Smooth muscle cell (in vitro differentiated cells): ENCODE measurements around the gene PTPRG. TPM values are rescaled to one million over a fixed set of nuclear protein-coding genes. Genes with fewer than 3 reads are reported as not detected.

Experiments
- DNase-seq: peaks from one replicate; lab custom pipeline; 2025; ENCODE audit not compliant: unreplicated experiment; lab: John Stamatoyannopoulos, UW
- H2AFZ ChIP-seq: fragments of 200-600 bp; sonication (generic); 2 replicates; pipeline ENCODE4 v1.6.0; 2016; ENCODE audit warnings: antibody characterized with exemption, low read depth, mild to moderate bottlenecking
- H3F3A ChIP-seq: fragments of 200-600 bp; sonication (generic); 2 replicates; pipeline ENCODE4 v1.6.0; 2017; ENCODE audit warnings: antibody characterized with exemption, low read depth
- H3K27ac ChIP-seq: fragments of 200-600 bp; sonication (generic); 2 replicates; pipeline ENCODE4 v1.5.1; 2016; ENCODE audit warnings: low read depth, mild to moderate bottlenecking
- H3K27me3 ChIP-seq: fragments of 200-600 bp; sonication (generic); 2 replicates; pipeline ENCODE4 v1.6.1; 2016; ENCODE audit warnings: low read depth, mild to moderate bottlenecking
- H3K36me3 ChIP-seq: fragments of 200-600 bp; sonication (generic); 2 replicates; pipeline ENCODE4 v1.5.1; 2016; ENCODE audit warnings: low read depth
- H3K4me1 ChIP-seq: fragments of 200-600 bp; sonication (generic); 2 replicates; pipeline ENCODE4 v1.5.1; 2016; ENCODE audit warnings: low read depth
- H3K4me2 ChIP-seq: fragments of 200-600 bp; sonication (generic); 2 replicates; pipeline ENCODE4 v1.6.0; 2016; ENCODE audit warnings: mild to moderate bottlenecking
- H3K4me3 ChIP-seq: fragments of 200-600 bp; sonication (generic); 2 replicates; pipeline ENCODE4 v1.5.1; 2016; ENCODE audit warnings: mild to moderate bottlenecking
- H3K79me2 ChIP-seq: fragments of 200-600 bp; sonication (generic); 2 replicates; pipeline ENCODE4 v1.6.0; 2016; ENCODE audit warnings: low read depth, mild to moderate bottlenecking
- H3K9ac ChIP-seq: fragments of 200-600 bp; sonication (generic); 2 replicates; pipeline ENCODE4 v1.6.0; 2016; ENCODE audit warnings: low read depth
- H3K9me3 ChIP-seq: fragments of 200-600 bp; sonication (generic); replicated peaks from 2 replicates; pipeline ENCODE4 v1.5.1; 2016; ENCODE audit warnings: low read depth
- H4K20me1 ChIP-seq: fragments of 200-600 bp; sonication (generic); 2 replicates; pipeline ENCODE4 v1.6.0; 2016; ENCODE audit warnings: low read depth
- WGBS: methylation state at CpG from one replicate; pipeline ENCODE4 v1.1.7; 2016; ENCODE audit warnings: low lambda C conversion rate; 5-methylcytosine and 5-hydroxymethylcytosine counted together
- polyA plus RNA-seq: library from polyadenylated mRNA; unstranded; fragments of >200 nt; fragmentation: Nextera tagmentation; extraction: Ambion mirVana; gene quantifications from 2 replicates; pipeline ENCODE4 v1.2.1, GENCODE V29; 2016
- total RNA-seq: library from RNA; depleted of rRNA; stranded (reverse); fragments of >200 nt; gene quantifications from 2 replicates; pipeline ENCODE4 v1.2.3, GENCODE V29; 2014
- TF ChIP-seq, protein P1 (sequence below): fragments of 200-600 bp; sonication (generic); IDR thresholded peaks from 2 replicates; pipeline ENCODE4 v1.5.1; 2017; ENCODE audit warnings: borderline replicate concordance, mild to moderate bottlenecking, antibody characterized with exemption; ENCODE audit not compliant: insufficient read depth, poor library complexity, severe bottlenecking

The PTPRG gene
- total and polyA plus RNA-seq, 2 experiments from 2014 or later = 21.2 to 87.3 TPM

GRCh38 chr3:61646851-61647525 is 85.6 kb downstream of the PTPRG start:
- no peak for DNase-seq
- no peaks in the 10 kb centered on the region for H3F3A ChIP-seq
- no peak overlapping the region for H2AFZ ChIP-seq
- H3K9me3 ChIP-seq = no peaks in the 10 kb centered on the region
- peaks cover 96% of the 10 kb centered on the region for H4K20me1 ChIP-seq
- H3K27me3 ChIP-seq = no peaks in the 10 kb centered on the region
- H3K27ac ChIP-seq = no peak overlapping the region
- TF ChIP-seq, protein P1, sequence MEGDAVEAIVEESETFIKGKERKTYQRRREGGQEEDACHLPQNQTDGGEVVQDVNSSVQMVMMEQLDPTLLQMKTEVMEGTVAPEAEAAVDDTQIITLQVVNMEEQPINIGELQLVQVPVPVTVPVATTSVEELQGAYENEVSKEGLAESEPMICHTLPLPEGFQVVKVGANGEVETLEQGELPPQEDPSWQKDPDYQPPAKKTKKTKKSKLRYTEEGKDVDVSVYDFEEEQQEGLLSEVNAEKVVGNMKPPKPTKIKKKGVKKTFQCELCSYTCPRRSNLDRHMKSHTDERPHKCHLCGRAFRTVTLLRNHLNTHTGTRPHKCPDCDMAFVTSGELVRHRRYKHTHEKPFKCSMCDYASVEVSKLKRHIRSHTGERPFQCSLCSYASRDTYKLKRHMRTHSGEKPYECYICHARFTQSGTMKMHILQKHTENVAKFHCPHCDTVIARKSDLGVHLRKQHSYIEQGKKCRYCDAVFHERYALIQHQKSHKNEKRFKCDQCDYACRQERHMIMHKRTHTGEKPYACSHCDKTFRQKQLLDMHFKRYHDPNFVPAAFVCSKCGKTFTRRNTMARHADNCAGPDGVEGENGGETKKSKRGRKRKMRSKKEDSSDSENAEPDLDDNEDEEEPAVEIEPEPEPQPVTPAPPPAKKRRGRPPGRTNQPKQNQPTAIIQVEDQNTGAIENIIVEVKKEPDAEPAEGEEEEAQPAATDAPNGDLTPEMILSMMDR = no peak
- 83% methylated on average over 7 of the region's 7 CpGs for whole genome bisulfite sequencing
- H3K4me3 ChIP-seq = no peak overlapping the region
- no peaks in the 10 kb centered on the region for H3K36me3 ChIP-seq
- no peak overlapping the region for H3K4me2 ChIP-seq
- H3K4me1 ChIP-seq = no peaks in the 10 kb centered on the region
- H3K9ac ChIP-seq = no peak overlapping the region
- peaks cover 62% of the 10 kb centered on the region for H3K79me2 ChIP-seq

- Histone ChIP-seq H3K36me3 (no peaks in the 10 kb centered on the region), H3K9ac (no peak overlapping the region), H4K20me1 (peaks cover 95% of the 10 kb centered on the region), H3K4me2 (no peak overlapping the region), H3K27ac (no peak overlapping the region), H3K79me2 (peaks cover 57% of the 10 kb centered on the region), H3K4me1 (no peaks in the 10 kb centered on the region), H3F3A (no peaks in the 10 kb centered on the region), H3K27me3 (no peaks in the 10 kb centered on the region), H3K9me3 (no peaks in the 10 kb centered on the region), H2AFZ (no peak overlapping the region), H3K4me3 (no peak overlapping the region)
- 90% methylated on average over 2 of the region's 2 CpGs for WGBS
- TF ChIP-seq, protein P1 = no peak
- DNase-seq = no peak
These were observed 87.1 kb downstream of the PTPRG start for GRCh38 chr3:61648481-61648880.

DNA sequence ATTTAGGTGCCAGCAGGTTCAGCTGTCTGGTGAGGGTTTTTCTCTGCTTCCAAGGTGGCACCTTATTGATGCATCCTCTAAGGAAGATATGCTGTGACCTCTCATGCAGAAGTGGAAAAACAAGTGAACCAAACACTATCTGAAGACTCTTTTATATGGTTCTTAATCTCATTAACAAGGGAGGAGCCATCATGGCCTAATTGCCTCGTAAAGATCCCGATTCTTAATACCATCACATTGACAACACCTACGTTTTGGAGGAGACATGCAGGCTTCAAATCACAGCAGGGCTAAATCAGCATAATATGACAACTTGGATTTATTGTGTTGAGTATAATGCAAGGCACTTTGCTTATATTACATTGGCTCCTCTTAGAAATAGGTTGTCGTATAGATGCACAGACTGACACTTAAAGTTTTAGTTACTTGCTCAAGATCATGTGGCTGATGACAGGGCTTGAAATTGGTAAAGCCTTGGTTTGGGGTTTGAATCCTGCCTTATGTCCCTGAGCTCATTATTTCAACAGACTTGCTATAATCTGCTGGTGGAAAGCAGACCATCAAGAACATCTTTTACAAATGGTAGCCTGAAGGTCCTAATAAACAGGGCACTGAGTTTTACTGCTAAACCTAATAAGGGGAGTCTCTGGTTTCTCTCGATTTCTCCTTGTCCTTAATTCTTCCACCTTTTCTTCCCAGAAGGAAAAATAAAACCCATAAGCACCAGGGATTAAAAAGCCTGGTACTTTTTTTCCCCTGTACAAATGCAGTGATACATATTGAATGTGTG is 88.2 kb downstream of the PTPRG start:
- Histone ChIP-seq H3K9me3 (no peaks in the 10 kb centered on the region), H3K27ac (no peak overlapping the region), H4K20me1 (peaks cover 95% of the 10 kb centered on the region), H3F3A (no peaks in the 10 kb centered on the region), H3K4me1 (no peaks in the 10 kb centered on the region), H2AFZ (no peak overlapping the region), H3K36me3 (no peaks in the 10 kb centered on the region), H3K27me3 (no peaks in the 10 kb centered on the region), H3K4me2 (no peak overlapping the region), H3K9ac (no peak overlapping the region), H3K4me3 (no peak overlapping the region), H3K79me2 (peaks cover 51% of the 10 kb centered on the region)
- no peak for DNase-seq
- 48% methylated on average over 5 of the region's 5 CpGs for WGBS
- TF ChIP-seq, protein P1 = no peak
